Fibroblast of lung (primary cell): Measurements from ENCODE around the gene KLF3.

ENCODE experiments used
- CTCF ChIP-seq, 2 donors: IDR thresholded peaks in 1 of 2; conservative IDR thresholded peaks in 1 of 2; 1 replicate in 1 of 2; 2 replicates in 1 of 2; pipeline ENCODE4 v1.5.1; 2011 to 2012; ENCODE audit warnings: low read length in 2 of 2, control low read depth in 1 of 2, inconsistent platforms in 1 of 2, low read depth in 1 of 2, mild to moderate bottlenecking in 1 of 2
- EZH2 ChIP-seq: IDR thresholded peaks from 2 replicates; pipeline ENCODE4 v1.5.1; 2012; ENCODE audit warnings: low read length, control low read depth, mild to moderate bottlenecking; ENCODE audit errors: missing control alignments

- TF ChIP-seq CTCF (conservative IDR thresholded peaks at IDR 0.05 in 1 of 2, IDR thresholded peaks at IDR 0.05 in 1 of 2; ENCODE audit: low read depth in 1 of 2, low read length in 2 of 2) (no peak), EZH2 (no peak)
Observed at GRCh38 chr4:38661371-38661770, 2.6 kb upstream of the KLF3 start.
